SKM-1 (cell line): ENCODE results near the gene LDLRAD3.
A peak's percentile ranks its signal among the peaks of the same experiment; 100 is the strongest.

Experiments used
- DNase-seq: peaks from one replicate; lab custom pipeline; 2025; ENCODE audit not compliant: unreplicated experiment; lab: John Stamatoyannopoulos, UW

LDLRAD3 gene

GRCh38 chr11:35927104-35927503, 16.8 kb upstream of the LDLRAD3 start:
- DNase-seq = no peak

- peak; percentile 83 for DNase-seq
These were observed 16.2 kb upstream of the LDLRAD3 start for GRCh38 chr11:35927682-35928081.

GRCh38 chr11:35928688-35929395, 15.0 kb upstream of the LDLRAD3 start:
- DNase-seq = no peak

- no peak for DNase-seq
These were observed 13.4 kb upstream of the LDLRAD3 start for GRCh38 chr11:35930466-35930865.

GRCh38 chr11:35932121-35932520, 11.7 kb upstream of the LDLRAD3 start:
- no peak for DNase-seq

GRCh38 chr11:35932681-35933319, 11.1 kb upstream of the LDLRAD3 start:
- DNase-seq = peak; percentile 82

- DNase-seq = no peak
These were observed 10.5 kb upstream of the LDLRAD3 start for GRCh38 chr11:35933320-35933871.

GRCh38 chr11:35934271-35934670, 9.6 kb upstream of the LDLRAD3 start:
- no peak for DNase-seq

GRCh38 chr11:35934981-35935380, 8.9 kb upstream of the LDLRAD3 start:
- no peak for DNase-seq

- DNase-seq = no peak
These were observed 8.5 kb upstream of the LDLRAD3 start for GRCh38 chr11:35935390-35935789.

GRCh38 chr11:35937111-35937510, 6.8 kb upstream of the LDLRAD3 start:
- no peak for DNase-seq

- DNase-seq = no peak
These were observed 6.2 kb upstream of the LDLRAD3 start for GRCh38 chr11:35937700-35938099.

GRCh38 chr11:35938231-35938630, 5.6 kb upstream of the LDLRAD3 start:
- no peak for DNase-seq

- DNase-seq = no peak
These were observed 553 bp upstream of the LDLRAD3 start for GRCh38 chr11:35943309-35943708.

- DNase-seq = no peak
These were observed 758 bp downstream of the LDLRAD3 start for GRCh38 chr11:35944503-35945136.

- DNase-seq = no peak
These were observed 1.3 kb downstream of the LDLRAD3 start for GRCh38 chr11:35945137-35945518.

GRCh38 chr11:35946766-35947165, 2.9 kb downstream of the LDLRAD3 start:
- no peak for DNase-seq

- DNase-seq = no peak
These were observed 3.6 kb downstream of the LDLRAD3 start for GRCh38 chr11:35947437-35947836.

- no peak for DNase-seq
These were observed 5.4 kb downstream of the LDLRAD3 start for GRCh38 chr11:35949242-35949641.

- no peak for DNase-seq
These were observed 6.2 kb downstream of the LDLRAD3 start for GRCh38 chr11:35950082-35950481.

- no peak for DNase-seq
These were observed 7.8 kb downstream of the LDLRAD3 start for GRCh38 chr11:35951680-35952079.
